K562 (cell line): ENCODE data around the gene HORMAD1. TPM values are rescaled to one million over a fixed set of nuclear protein-coding genes. Genes with fewer than 3 reads are reported as not detected.

Experiments used
- ARID1B ChIP-seq: fragments of 450-650 bp; IDR thresholded peaks from 2 replicates; pipeline ENCODE4 v1.6.1; 2016; ENCODE audit warnings: antibody characterized with exemption, mild to moderate bottlenecking, inconsistent platforms
- BRD9 ChIP-seq: fragments of 450-650 bp; IDR thresholded peaks from 2 replicates; pipeline ENCODE4 v1.6.1; 2018; ENCODE audit warnings: low read depth; ENCODE audit not compliant: partially characterized antibody
- CBFA2T2 ChIP-seq: fragments of 450-650 bp; conservative IDR thresholded peaks from 2 replicates; pipeline ENCODE4 v1.6.1; 2017; ENCODE audit warnings: mild to moderate bottlenecking
- CBFA2T3 ChIP-seq: fragments of 450-650 bp; IDR thresholded peaks from 2 replicates; pipeline ENCODE4 v1.6.1; 2017
- DMBX1 ChIP-seq: fragments of 250-450 bp; sonication (Bioruptor Pico); IDR thresholded peaks from 2 replicates; pipeline ENCODE4 v1.8.0; 2022; ENCODE audit warnings: inconsistent platforms, mild to moderate bottlenecking, moderate library complexity, borderline replicate concordance
- ELF4 ChIP-seq: fragments of 450-650 bp; formaldehyde crosslinking; IDR thresholded peaks from 2 replicates; pipeline ENCODE4 v1.4.0; 2022; ENCODE audit warnings: missing genetic modification characterization
- ETS1 ChIP-seq: conservative IDR thresholded peaks from 2 replicates; pipeline ENCODE4 v1.6.1; 2011; ENCODE audit warnings: low read depth, mild to moderate bottlenecking, low read length; ENCODE audit not compliant: control insufficient read depth
- FOSL1 ChIP-seq: fragments of 200-800 bp; sonication (Bioruptor generic); conservative IDR thresholded peaks from 2 replicates; pipeline ENCODE4 v1.6.1; 2016; ENCODE audit warnings: missing genetic modification characterization, missing compliant biosample characterization
- HMGN3 ChIP-seq: IDR thresholded peaks from 2 replicates; pipeline ENCODE4 v1.6.1; 2011; ENCODE audit warnings: borderline replicate concordance, low read depth, mild to moderate bottlenecking, mixed read lengths, low read length; ENCODE audit not compliant: insufficient read length; ENCODE audit errors: extremely low read depth
- JUNB ChIP-seq: fragments of 450-650 bp; formaldehyde crosslinking; conservative IDR thresholded peaks from 2 replicates; pipeline ENCODE4 v1.4.0; 2020; ENCODE audit warnings: mild to moderate bottlenecking
- JUND ChIP-seq, 2 experiments: IDR thresholded peaks; 2 replicates in 1 of 2; 3 replicates in 1 of 2; pipeline ENCODE4 v1.6.1; 2011; ENCODE audit warnings: borderline replicate concordance in 2 of 2, low read depth in 2 of 2, low read length in 2 of 2, improper control_type of control experiment in 1 of 2, missing biosample characterization in 1 of 2, missing genetic modification characterization in 1 of 2, missing genetic modification reagents in 1 of 2
- MAFK ChIP-seq: IDR thresholded peaks from 2 replicates; pipeline ENCODE4 v1.6.1; 2011; ENCODE audit warnings: low read length, improper control_type of control experiment
- NCOR1 ChIP-seq: fragments of 450-650 bp; IDR thresholded peaks from 2 replicates; pipeline ENCODE4 v1.6.1; 2016; ENCODE audit warnings: mild to moderate bottlenecking, moderate library complexity
- PTTG1 ChIP-seq: fragments of 450-650 bp; IDR thresholded peaks from 2 replicates; pipeline ENCODE4 v1.6.1; 2016; ENCODE audit warnings: low read depth, mild to moderate bottlenecking, missing genetic modification characterization, missing compliant biosample characterization
- RBM22 ChIP-seq: fragments of 200-400 bp; formaldehyde crosslinking; IDR thresholded peaks from 2 replicates; pipeline ENCODE4 v1.6.1; 2018; ENCODE audit warnings: low read length, low read depth; ENCODE audit not compliant: poor library complexity, severe bottlenecking
- THRA ChIP-seq: fragments of 450-650 bp; IDR thresholded peaks from 2 replicates; pipeline ENCODE4 v1.6.1; 2017; ENCODE audit warnings: mild to moderate bottlenecking, moderate library complexity
- ZNF23 ChIP-seq: fragments of 250-450 bp; sonication (Bioruptor Pico); IDR thresholded peaks from 2 replicates; pipeline ENCODE4 v1.4.0; 2020; ENCODE audit warnings: mild to moderate bottlenecking
- ZNF280B ChIP-seq: fragments of 250-450 bp; sonication (Bioruptor Pico); IDR thresholded peaks from 2 replicates; pipeline ENCODE4 v1.5.1; 2021; ENCODE audit warnings: mild to moderate bottlenecking
- polyA plus RNA-seq, 8 experiments: library from polyadenylated mRNA; depleted of rRNA in 4 of 8; stranded (reverse) in 5 of 8; unstranded in 3 of 8; fragments of >200 nt; fragmentation: Nextera tagmentation in 2 of 8; fragmentation: Illumina TruSeq in 1 of 8; extraction: Ambion mirVana in 2 of 8; extraction: Trizol in 1 of 8; gene quantifications; 2 replicates each; pipeline versions ENCODE4 v1.2.1 to v1.2.3, GENCODE V29; 2011 to 2014; ENCODE audit warnings: inconsistent platforms in 1 of 8, missing spikeins in 1 of 8
- total RNA-seq, 7 experiments: library from RNA; depleted of rRNA in 6 of 7; stranded (reverse); fragments of >200 nt in 6 of 7; fragmentation: Illumina TruSeq in 2 of 7; extraction: Trizol in 2 of 7; gene quantifications; 2 replicates each; pipeline versions ENCODE4 v1.2.1 to v1.2.3, GENCODE V29; 2011 to 2021; ENCODE audit warnings: low replicate concordance in 1 of 7
- TF ChIP-seq, protein P1 (sequence below): sonication (generic); IDR thresholded peaks from 2 replicates; pipeline ENCODE4 v1.6.1; 2016

Gene HORMAD1
- total and polyA plus RNA-seq, 9 of the 15 experiments (the other 6 are each of a cell fraction or from before 2014, with no cell fraction given), result not detected

- TF ChIP-seq, protein P1, sequence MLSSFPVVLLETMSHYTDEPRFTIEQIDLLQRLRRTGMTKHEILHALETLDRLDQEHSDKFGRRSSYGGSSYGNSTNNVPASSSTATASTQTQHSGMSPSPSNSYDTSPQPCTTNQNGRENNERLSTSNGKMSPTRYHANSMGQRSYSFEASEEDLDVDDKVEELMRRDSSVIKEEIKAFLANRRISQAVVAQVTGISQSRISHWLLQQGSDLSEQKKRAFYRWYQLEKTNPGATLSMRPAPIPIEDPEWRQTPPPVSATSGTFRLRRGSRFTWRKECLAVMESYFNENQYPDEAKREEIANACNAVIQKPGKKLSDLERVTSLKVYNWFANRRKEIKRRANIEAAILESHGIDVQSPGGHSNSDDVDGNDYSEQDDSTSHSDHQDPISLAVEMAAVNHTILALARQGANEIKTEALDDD, result 0 out of 2 replicates have a peak, but pooled peaks have one; percentile 40
- no peak for TF ChIP-seq ZNF280B
- TF ChIP-seq JUND (IDR thresholded peaks at IDR 0.05; ENCODE audit: borderline replicate concordance, low read depth, low read length), result peak; percentile 25; the same call in 1 of the 2 replicates
- TF ChIP-seq JUND (tag; IDR thresholded peaks at IDR 0.05; ENCODE audit: borderline replicate concordance, low read depth, low read length), result no peak
- peak; percentile 39; the same call in 1 of the 2 replicates for TF ChIP-seq FOSL1
- TF ChIP-seq JUNB, result no peak
- TF ChIP-seq BRD9, result no peak
- no peak for TF ChIP-seq RBM22
- 0 out of 2 replicates have a peak, but pooled peaks have one; percentile 15 for TF ChIP-seq CBFA2T3
- TF ChIP-seq ETS1, result no peak
- TF ChIP-seq MAFK, result no peak
- no peak for TF ChIP-seq PTTG1 (tag)
- TF ChIP-seq ZNF23, result no peak
- no peak for TF ChIP-seq THRA
- TF ChIP-seq ELF4 (CRISPR knock-in tag), result no peak
- no peak for TF ChIP-seq CBFA2T2
- no peak for TF ChIP-seq DMBX1 (CRISPR knock-in tag)
- peak; percentile 42; the same call in 1 of the 2 replicates for TF ChIP-seq ARID1B
- TF ChIP-seq NCOR1, result peak; percentile 26; the same call in 1 of the 2 replicates
- TF ChIP-seq HMGN3, result no peak
Measured at GRCh38 chr1:150695561-150695960, 25.1 kb downstream of the HORMAD1 start (continued).
